GM23338 (cell line): Measurements from ENCODE around the gene ACAD9. TPM values are rescaled to one million over a fixed set of nuclear protein-coding genes. Genes with fewer than 3 reads are reported as not detected.

Experiments
- ATAC-seq: fragments of 200-7000 bp; cut with Tn5 transposase; 3 replicates; pipeline ENCODE4 v1.9.1; 2020
- DNase-seq: peaks from one replicate; pipeline ENCODE4 v3.0.0-alpha.2; 2015; ENCODE audit warnings: low spot score
- H2AFZ ChIP-seq: fragments of 200-600 bp; sonication (generic); 2 replicates; pipeline ENCODE4 v1.8.0; 2016; ENCODE audit warnings: antibody characterized with exemption, mild to moderate bottlenecking, moderate library complexity
- H3F3A ChIP-seq: fragments of 200-600 bp; sonication (generic); replicated peaks from 2 replicates; pipeline ENCODE4 v1.8.0; 2017; ENCODE audit warnings: antibody characterized with exemption, mixed run types, low read depth
- H3K27ac ChIP-seq: fragments of 200-600 bp; sonication (generic); 2 replicates; pipeline ENCODE4 v1.6.1; 2016; ENCODE audit warnings: low read depth
- H3K27me3 ChIP-seq: fragments of 200-600 bp; sonication (generic); 2 replicates; pipeline ENCODE4 v1.8.0; 2016; ENCODE audit warnings: mild to moderate bottlenecking, mixed run types, moderate library complexity; ENCODE audit not compliant: insufficient read depth
- H3K36me3 ChIP-seq: fragments of 200-600 bp; sonication (generic); 2 replicates; pipeline ENCODE4 v1.8.0; 2016; ENCODE audit warnings: mild to moderate bottlenecking; ENCODE audit not compliant: insufficient read depth
- H3K4me1 ChIP-seq: fragments of 200-600 bp; sonication (generic); 2 replicates; pipeline ENCODE4 v1.8.0; 2016; ENCODE audit warnings: mild to moderate bottlenecking, moderate library complexity; ENCODE audit not compliant: insufficient read depth
- H3K4me2 ChIP-seq: fragments of 200-600 bp; sonication (generic); 2 replicates; pipeline ENCODE4 v1.7.1; 2017; ENCODE audit warnings: mixed run types
- H3K4me3 ChIP-seq: fragments of 200-600 bp; sonication (generic); 2 replicates; pipeline ENCODE4 v1.6.1; 2016; ENCODE audit warnings: mixed run types
- H3K79me2 ChIP-seq: fragments of 200-600 bp; sonication (generic); replicated peaks from 2 replicates; pipeline ENCODE4 v1.8.0; 2017; ENCODE audit warnings: mild to moderate bottlenecking; ENCODE audit not compliant: insufficient read depth
- H3K9me2 ChIP-seq: fragments of 200-600 bp; sonication (generic); 2 replicates; pipeline ENCODE4 v1.8.0; 2017; ENCODE audit not compliant: insufficient read depth
- H4K20me1 ChIP-seq: fragments of 200-600 bp; sonication (generic); replicated peaks from 2 replicates; pipeline ENCODE4 v1.8.0; 2017; ENCODE audit warnings: mild to moderate bottlenecking; ENCODE audit not compliant: insufficient read depth
- H3K27ac Mint-ChIP-seq: 2 replicates; pipeline ENCODE4 v1.8.0; 2020; ENCODE audit warnings: inconsistent platforms, mild to moderate bottlenecking, moderate library complexity, mixed read lengths
- H3K27me3 Mint-ChIP-seq: 3 replicates; pipeline ENCODE4 v1.8.0; 2022; ENCODE audit warnings: low read depth, mild to moderate bottlenecking, moderate library complexity, mixed read lengths, inconsistent platforms; ENCODE audit not compliant: insufficient read depth, poor library complexity
- H3K36me3 Mint-ChIP-seq: 3 replicates; pipeline ENCODE4 v1.8.0; 2021; ENCODE audit warnings: low read depth, mild to moderate bottlenecking, inconsistent platforms, moderate library complexity, mixed read lengths
- H3K4me1 Mint-ChIP-seq: 3 replicates; pipeline ENCODE4 v1.8.0; 2020; ENCODE audit warnings: mild to moderate bottlenecking, inconsistent platforms, mixed read lengths
- H3K4me3 Mint-ChIP-seq: 3 replicates; pipeline ENCODE4 v1.8.0; 2021; ENCODE audit warnings: moderate library complexity, mild to moderate bottlenecking, inconsistent platforms, mixed read lengths
- H3K9me3 Mint-ChIP-seq: 3 replicates; pipeline ENCODE4 v1.8.0; 2020; ENCODE audit warnings: moderate library complexity, mild to moderate bottlenecking, inconsistent platforms, mixed read lengths
- CREB1 ChIP-seq: fragments of 250-450 bp; sonication (Bioruptor Pico); IDR thresholded peaks from 2 replicates; pipeline ENCODE4 v1.5.0; 2020; ENCODE audit warnings: low read depth, mild to moderate bottlenecking, moderate library complexity
- CTCF ChIP-seq, 2 experiments: fragments of 200-600 bp in 1 of 2; sonication (generic) in 1 of 2; conservative IDR thresholded peaks; 2 replicates each; pipeline versions ENCODE4 v1.5.1 to v1.6.1; 2016 to 2017; ENCODE audit warnings: antibody characterized with exemption in 2 of 2, low read depth in 2 of 2, mild to moderate bottlenecking in 2 of 2, moderate library complexity in 1 of 2
- ETS1 ChIP-seq: IDR thresholded peaks from 2 replicates; pipeline ENCODE4 v1.6.1; 2016; ENCODE audit warnings: antibody characterized with exemption
- EZH2 ChIP-seq: fragments of 200-600 bp; sonication (generic); IDR thresholded peaks from one replicate; pipeline ENCODE4 v1.8.0; 2017; ENCODE audit warnings: antibody characterized with exemption, mild to moderate bottlenecking, low read depth; ENCODE audit not compliant: unreplicated experiment
- EZH2phosphoT487 ChIP-seq: fragments of 200-600 bp; sonication (generic); IDR thresholded peaks from one replicate; pipeline ENCODE4 v1.8.1; 2018; ENCODE audit warnings: antibody characterized with exemption; ENCODE audit not compliant: unreplicated experiment
- JUNB ChIP-seq: IDR thresholded peaks from one replicate; pipeline ENCODE4 v1.6.1; 2016; ENCODE audit warnings: antibody characterized with exemption; ENCODE audit not compliant: unreplicated experiment
- POLR2AphosphoS5 ChIP-seq: IDR thresholded peaks from 2 replicates; pipeline ENCODE4 v1.6.1; 2016; ENCODE audit warnings: antibody characterized with exemption, low read depth
- REST ChIP-seq: IDR thresholded peaks from one replicate; pipeline ENCODE4 v1.6.1; 2018; ENCODE audit warnings: antibody characterized with exemption; ENCODE audit not compliant: unreplicated experiment
- STAT1 ChIP-seq: IDR thresholded peaks from one replicate; pipeline ENCODE4 v1.6.1; 2016; ENCODE audit warnings: antibody characterized with exemption; ENCODE audit not compliant: unreplicated experiment
- ZNF114 ChIP-seq: fragments of 250-450 bp; sonication (Bioruptor Pico); IDR thresholded peaks from 2 replicates; pipeline ENCODE4 v1.5.0; 2020; ENCODE audit warnings: mild to moderate bottlenecking, moderate library complexity
- ZNF331 ChIP-seq: fragments of 250-450 bp; sonication (Bioruptor Pico); IDR thresholded peaks from 2 replicates; pipeline ENCODE4 v1.5.0; 2020; ENCODE audit warnings: low read depth, mild to moderate bottlenecking, moderate library complexity
- ZNF462 ChIP-seq: fragments of 250-450 bp; sonication (Bioruptor Pico); IDR thresholded peaks from 2 replicates; pipeline ENCODE4 v1.5.0; 2020; ENCODE audit warnings: mild to moderate bottlenecking, moderate library complexity
- polyA plus RNA-seq: library from polyadenylated mRNA; unstranded; fragments of >200 nt; fragmentation: Nextera tagmentation; extraction: Ambion mirVana; gene quantifications from 2 replicates; pipeline ENCODE4 v1.2.1, GENCODE V29; 2016
- total RNA-seq: library from RNA; depleted of rRNA; stranded (reverse); fragments of >200 nt; shearing (Covaris generic); gene quantifications from 2 replicates; pipeline ENCODE4 v1.2.3, GENCODE V29; 2014

ACAD9 gene
- total and polyA plus RNA-seq, 2 experiments from 2014 or later = 21.2 to 36.4 TPM

- Histone ChIP-seq H3K27ac (no peak overlapping the region), H2AFZ (no peak overlapping the region), H3K9me2 (no peaks in the 10 kb centered on the region), H3K27me3 (no peaks in the 10 kb centered on the region), H3K4me3 (no peak overlapping the region), H3K4me2 (no peak overlapping the region), H3F3A (no peaks in the 10 kb centered on the region), H3K4me1 (no peaks in the 10 kb centered on the region), H4K20me1 (no peaks in the 10 kb centered on the region), H3K79me2 (no peaks in the 10 kb centered on the region), H3K36me3 (no peaks in the 10 kb centered on the region)
- peaks cover 4% of the 10 kb centered on the region; the same call in 1 of the 3 replicates for H3K36me3 Mint-ChIP-seq
- no peak overlapping the region for H3K4me3 Mint-ChIP-seq
- DNase-seq = no peak
- TF ChIP-seq ZNF331 (no peak), ZNF462 (CRISPR knock-in tag) (no peak), ETS1 (no peak), POLR2AphosphoS5 (no peak), REST (no peak), JUNB (no peak), CREB1 (no peak), EZH2phosphoT487 (no peak), CTCF (conservative IDR thresholded peaks at IDR 0.05; ENCODE audit: low read depth in 2 of 2) (no peak; a peak in 1 of 4 replicates), STAT1 (no peak), EZH2 (no peak), ZNF114 (CRISPR knock-in tag) (no peak)
- H3K4me1 Mint-ChIP-seq = no peaks in the 10 kb centered on the region
- peaks cover 4% of the 10 kb centered on the region for H3K27me3 Mint-ChIP-seq
- no peak overlapping the region for H3K27ac Mint-ChIP-seq
- H3K9me3 Mint-ChIP-seq = peaks cover 19% of the 10 kb centered on the region
- ATAC-seq = no peak
Measured at GRCh38 chr3:128932516-128933212, 53.2 kb downstream of the ACAD9 start.
